HEK293 (cell line): Measurements from ENCODE around the gene SLK.

Experiments used
- CTCF ChIA-PET: fragments of 350-600 bp; formaldehyde crosslinking; extraction: SDS; loops from one replicate; lab custom pipeline; 2021; ENCODE audit warnings: antibody characterized with exemption; lab: Yijun Ruan, JAX
- POLR2A ChIA-PET: fragments of 300-600 bp; formaldehyde crosslinking; extraction: SDS; loops from one replicate; lab custom pipeline; 2020; ENCODE audit warnings: antibody characterized with exemption, inconsistent platforms; lab: Yijun Ruan, JAX
- H3K27ac ChIP-seq: fragments of 200-500 bp; sonication (Bioruptor generic); 2 replicates; pipeline ENCODE4 v1.5.1; 2014; ENCODE audit warnings: low read depth, low read length, control low read depth, inconsistent platforms; ENCODE audit errors: extremely low read depth
- H3K36me3 ChIP-seq, 2 experiments: fragments of 200-500 bp in 1 of 2; sonication (Bioruptor generic) in 1 of 2; 1 replicate in 1 of 2; 2 replicates in 1 of 2; pipeline ENCODE4 v1.5.1; 2014 to 2017; ENCODE audit warnings: inconsistent platforms in 2 of 2, low read length in 2 of 2; ENCODE audit not compliant: control insufficient read depth in 2 of 2, insufficient read depth in 1 of 2
- H3K4me1 ChIP-seq: fragments of 200-500 bp; sonication (Bioruptor generic); 2 replicates; pipeline ENCODE4 v1.5.1; 2014; ENCODE audit warnings: mild to moderate bottlenecking, low read length, inconsistent platforms; ENCODE audit not compliant: control insufficient read depth, insufficient read depth
- H3K4me3 ChIP-seq: 2 replicates; pipeline ENCODE4 v1.5.1; 2011; ENCODE audit warnings: low read depth, mild to moderate bottlenecking, control low read depth, low read length, moderate library complexity
- H3K9me3 ChIP-seq: fragments of 200-500 bp; sonication (Bioruptor generic); 2 replicates; pipeline ENCODE4 v1.5.1; 2014; ENCODE audit warnings: low read depth, low read length, inconsistent platforms; ENCODE audit not compliant: control insufficient read depth, insufficient read depth
- AEBP2 ChIP-seq: fragments of 450-650 bp; formaldehyde crosslinking; IDR thresholded peaks from 2 replicates; pipeline ENCODE4 v1.5.1; 2016; ENCODE audit warnings: missing biosample characterization, missing genetic modification characterization, borderline replicate concordance
- EGR2 ChIP-seq: fragments of 450-650 bp; formaldehyde crosslinking; IDR thresholded peaks from 2 replicates; pipeline ENCODE4 v1.5.1; 2016; ENCODE audit warnings: low read depth, missing biosample characterization, missing genetic modification characterization
- GFI1B ChIP-seq: fragments of 450-650 bp; formaldehyde crosslinking; IDR thresholded peaks from 2 replicates; pipeline ENCODE4 v1.5.1; 2016; ENCODE audit warnings: missing biosample characterization, missing genetic modification characterization
- GLI2 ChIP-seq: fragments of 450-650 bp; formaldehyde crosslinking; IDR thresholded peaks from 2 replicates; pipeline ENCODE4; 2017; ENCODE audit warnings: missing biosample characterization, missing genetic modification characterization, low read depth, borderline replicate concordance
- HOXC10 ChIP-seq: sonication (generic); formaldehyde crosslinking; IDR thresholded peaks from 2 replicates; pipeline ENCODE4 v1.8.1; 2023; ENCODE audit warnings: mild to moderate bottlenecking, missing genetic modification reagents
- KLF17 ChIP-seq: fragments of 450-650 bp; formaldehyde crosslinking; IDR thresholded peaks from 2 replicates; pipeline ENCODE4 v1.5.1; 2016; ENCODE audit warnings: missing biosample characterization, missing genetic modification characterization
- MEIS1 ChIP-seq: sonication (generic); formaldehyde crosslinking; IDR thresholded peaks from 2 replicates; pipeline ENCODE4 v1.8.1; 2022; ENCODE audit warnings: missing genetic modification reagents, mild to moderate bottlenecking, borderline replicate concordance
- PRDM1 ChIP-seq: fragments of 450-650 bp; formaldehyde crosslinking; IDR thresholded peaks from 2 replicates; pipeline ENCODE4; 2016; ENCODE audit warnings: missing biosample characterization, missing genetic modification characterization
- REPIN1 ChIP-seq: fragments of 450-650 bp; formaldehyde crosslinking; IDR thresholded peaks from 2 replicates; pipeline ENCODE4 v1.5.1; 2017; ENCODE audit warnings: missing biosample characterization, missing genetic modification characterization, low read depth
- SALL2 ChIP-seq: fragments of 450-650 bp; formaldehyde crosslinking; IDR thresholded peaks from 2 replicates; pipeline ENCODE4 v1.5.0; 2017; ENCODE audit warnings: missing biosample characterization, mild to moderate bottlenecking, missing genetic modification characterization, borderline replicate concordance
- ZFHX2 ChIP-seq: fragments of 450-650 bp; formaldehyde crosslinking; conservative IDR thresholded peaks from 2 replicates; pipeline ENCODE4 v1.5.1; 2016; ENCODE audit warnings: missing biosample characterization, missing genetic modification characterization
- ZNF354C ChIP-seq: fragments of 450-650 bp; formaldehyde crosslinking; IDR thresholded peaks from 2 replicates; pipeline ENCODE4 v1.5.1; 2016; ENCODE audit warnings: missing biosample characterization, missing genetic modification characterization, low read depth, borderline replicate concordance
- ZNF473 ChIP-seq: fragments of 450-650 bp; formaldehyde crosslinking; IDR thresholded peaks from 2 replicates; pipeline ENCODE4 v1.5.1; 2017; ENCODE audit warnings: missing biosample characterization, missing genetic modification characterization
- ZNF501 ChIP-seq: fragments of 450-650 bp; formaldehyde crosslinking; IDR thresholded peaks from 2 replicates; pipeline ENCODE4 v1.5.1; 2016; ENCODE audit warnings: missing biosample characterization, missing genetic modification characterization
- ZNF555 ChIP-seq: fragments of 450-650 bp; formaldehyde crosslinking; conservative IDR thresholded peaks from 2 replicates; pipeline ENCODE4 v1.5.1; 2017; ENCODE audit warnings: missing biosample characterization, mild to moderate bottlenecking, missing genetic modification characterization, inconsistent platforms
- ZNF571 ChIP-seq: fragments of 450-650 bp; formaldehyde crosslinking; IDR thresholded peaks from 2 replicates; pipeline ENCODE4 v1.5.0; 2017; ENCODE audit warnings: missing biosample characterization, missing genetic modification characterization
- ZNF629 ChIP-seq: fragments of 450-650 bp; formaldehyde crosslinking; IDR thresholded peaks from 2 replicates; pipeline ENCODE4 v1.5.1; 2017; ENCODE audit warnings: missing biosample characterization, missing genetic modification characterization
- ZNF76 ChIP-seq: fragments of 450-650 bp; formaldehyde crosslinking; IDR thresholded peaks from 2 replicates; pipeline ENCODE4; 2016; ENCODE audit warnings: low read depth, missing biosample characterization, missing genetic modification characterization, borderline replicate concordance
- ZNF777 ChIP-seq: fragments of 450-650 bp; formaldehyde crosslinking; IDR thresholded peaks from 2 replicates; pipeline ENCODE4 v1.5.1; 2017; ENCODE audit warnings: missing biosample characterization, missing genetic modification characterization, borderline replicate concordance
- ZSCAN30 ChIP-seq: fragments of 450-650 bp; IDR thresholded peaks from 2 replicates; pipeline ENCODE4 v1.5.1; 2018; ENCODE audit warnings: missing biosample characterization, mild to moderate bottlenecking, missing genetic modification characterization, moderate library complexity
- ZXDB ChIP-seq: fragments of 450-650 bp; formaldehyde crosslinking; IDR thresholded peaks from 2 replicates; pipeline ENCODE4 v1.5.1; 2016; ENCODE audit warnings: missing biosample characterization, missing genetic modification characterization
- TF ChIP-seq, protein P1 (sequence below): fragments of 450-650 bp; formaldehyde crosslinking; IDR thresholded peaks from 2 replicates; pipeline ENCODE4 v1.5.1; 2016; ENCODE audit warnings: missing biosample characterization, missing genetic modification characterization

SLK gene

GRCh38 chr10:103922659-103923058 lies 44.3 kb upstream of the SLK start (continued):
- TF ChIP-seq AEBP2 (tag by site-specific recombination) (no peak), ZNF571 (tag by site-specific recombination) (no peak), ZNF501 (tag by site-specific recombination) (no peak), KLF17 (no peak), ZNF473 (no peak), ZNF629 (peak; percentile 50), EGR2 (tag by site-specific recombination) (0 out of 2 replicates have a peak, but pooled peaks have one; percentile 5), ZNF76 (tag by site-specific recombination) (no peak)

DNA sequence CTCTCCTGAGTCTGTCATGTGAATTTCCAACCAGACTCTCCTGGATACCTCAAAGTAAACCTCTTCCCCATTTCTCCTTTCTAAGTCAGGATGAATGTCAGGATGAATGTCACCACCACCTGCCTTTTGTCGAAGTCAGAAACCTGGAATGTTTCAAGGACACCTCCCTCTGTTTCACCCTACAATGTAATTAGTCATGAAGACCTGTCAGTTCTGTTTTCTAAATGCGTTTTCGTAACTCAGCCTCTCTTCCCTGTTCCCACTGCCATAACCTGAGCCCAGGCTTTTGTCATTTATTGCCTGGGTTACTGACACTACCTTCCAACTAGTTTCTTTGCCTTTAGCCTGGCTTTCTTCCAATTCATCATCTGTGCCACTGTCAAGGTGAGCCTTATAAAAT lies 43.4 kb upstream of the SLK start:
- CTCF ChIA-PET: no interaction called here
- Histone ChIP-seq H3K9me3 (no peaks in the 10 kb centered on the region), H3K27ac (no peak overlapping the region)
- POLR2A ChIA-PET: no interaction called here
- 0 out of 2 replicates have a peak, but pooled peaks have one; percentile 1 for TF ChIP-seq PRDM1 (tag by site-specific recombination)
- TF ChIP-seq HOXC10: no peak
- TF ChIP-seq, all 188 proteins: peak for 1
- Histone ChIP-seq H3K4me1 (peaks cover 4% of the 10 kb centered on the region), H3K4me3 (no peak overlapping the region), H3K36me3 (no peaks in the 10 kb centered on the region)

DNA sequence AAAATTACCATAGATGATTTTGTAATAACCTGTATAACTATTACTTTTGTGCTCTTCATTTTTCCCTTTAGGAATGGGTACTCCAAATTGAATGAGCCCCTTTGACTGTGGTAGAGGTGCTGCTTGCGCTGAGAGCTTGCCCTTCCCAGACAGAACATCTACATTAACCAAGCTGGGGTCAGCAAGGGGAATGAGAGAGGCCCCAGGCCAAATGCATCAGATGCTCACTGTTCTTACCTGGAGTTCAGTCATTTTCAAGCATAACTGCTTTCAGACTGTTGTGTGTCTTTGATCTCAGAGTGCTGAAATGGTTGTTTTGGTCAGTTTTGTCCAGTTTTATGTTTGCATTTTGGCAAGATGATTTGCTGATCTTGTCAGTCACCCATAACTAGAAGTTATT lies 41.3 kb upstream of the SLK start:
- Histone ChIP-seq H3K4me3 (no peak overlapping the region), H3K9me3 (no peaks in the 10 kb centered on the region), H3K4me1 (no peaks in the 10 kb centered on the region), H3K27ac (no peak overlapping the region), H3K36me3 (no peaks in the 10 kb centered on the region)
- TF ChIP-seq REPIN1 (no peak), ZSCAN30 (no peak), ZNF473 (no peak), ZFHX2 (tag by site-specific recombination) (no peak), GFI1B (tag by site-specific recombination) (no peak), ZNF354C (tag by site-specific recombination) (no peak), GLI2 (tag by site-specific recombination) (no peak), ZNF777 (tag by site-specific recombination) (no peak), ZXDB (tag by site-specific recombination) (no peak), SALL2 (tag by site-specific recombination) (no peak), ZNF555 (no peak), MEIS1 (CRISPR knock-in tag) (no peak)
- TF ChIP-seq, protein P1, sequence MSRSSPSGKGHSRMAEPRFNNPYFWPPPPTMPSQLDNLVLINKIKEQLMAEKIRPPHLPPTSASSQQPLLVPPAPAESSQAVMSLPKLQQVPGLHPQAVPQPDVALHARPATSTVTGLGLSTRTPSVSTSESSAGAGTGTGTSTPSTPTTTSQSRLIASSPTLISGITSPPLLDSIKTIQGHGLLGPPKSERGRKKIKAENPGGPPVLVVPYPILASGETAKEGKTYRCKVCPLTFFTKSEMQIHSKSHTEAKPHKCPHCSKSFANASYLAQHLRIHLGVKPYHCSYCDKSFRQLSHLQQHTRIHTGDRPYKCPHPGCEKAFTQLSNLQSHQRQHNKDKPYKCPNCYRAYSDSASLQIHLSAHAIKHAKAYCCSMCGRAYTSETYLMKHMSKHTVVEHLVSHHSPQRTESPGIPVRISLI (tag by site-specific recombination): no peak
- ChIA-PET POLR2A (no interaction called here), CTCF (no interaction called here)
